Thyroid gland (tissue), 4 donors: ENCODE data around the gene CA4.

Experiments
- POLR2A ChIP-seq, 2 donors: fragments of 450-650 bp; IDR thresholded peaks; one replicate each; pipeline ENCODE4 v1.6.1; 2017; ENCODE audit warnings: antibody characterized with exemption in 2 of 2, mild to moderate bottlenecking in 2 of 2, moderate library complexity in 1 of 2
- TF ChIP-seq, protein P1 (sequence below), 6 experiments: fragments of 200-600 bp in 3 of 6; fragments of 450-650 bp in 3 of 6; sonication (generic) in 3 of 6; IDR thresholded peaks; one replicate each; pipeline ENCODE4 v1.5.1; 2016 to 2019; ENCODE audit warnings: antibody characterized with exemption in 6 of 6, mild to moderate bottlenecking in 2 of 6, inconsistent platforms in 1 of 6, moderate library complexity in 1 of 6

DNA sequence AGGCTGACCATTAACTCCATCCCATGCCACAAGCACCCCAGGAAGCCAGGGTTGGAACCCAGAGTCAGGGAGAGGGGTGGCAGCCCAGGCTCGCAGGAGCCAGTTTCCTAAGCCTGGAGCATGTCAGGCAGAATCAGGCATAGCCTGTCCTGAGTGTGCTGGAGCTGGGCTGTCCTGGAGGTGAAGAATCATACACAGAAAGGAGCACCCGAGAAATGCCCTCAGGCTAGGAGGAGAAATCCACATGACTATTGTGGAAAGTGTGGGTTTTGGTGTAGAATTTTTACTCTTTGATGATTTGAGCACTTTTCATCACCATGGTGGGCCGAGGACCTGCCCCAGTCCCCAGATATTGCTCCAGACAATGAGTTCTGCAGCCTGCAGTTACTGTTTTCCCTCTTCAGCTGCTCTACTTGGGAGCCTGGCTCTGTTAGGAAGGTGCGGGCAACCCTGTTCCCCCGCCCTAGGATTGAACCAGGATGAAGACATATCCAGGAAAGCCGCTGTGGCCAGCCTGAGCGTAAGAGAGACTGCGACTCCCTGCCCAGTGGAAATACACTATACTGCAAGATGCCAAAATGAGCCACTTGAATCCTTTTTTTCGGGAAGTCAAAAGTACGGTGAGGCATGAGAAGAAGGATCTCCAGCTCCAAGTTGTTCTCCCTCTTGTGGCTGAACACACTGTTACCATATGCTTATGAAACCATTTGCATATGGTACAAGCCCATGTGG is 42.1 kb upstream of the CA4 start:
- TF ChIP-seq, protein P1, sequence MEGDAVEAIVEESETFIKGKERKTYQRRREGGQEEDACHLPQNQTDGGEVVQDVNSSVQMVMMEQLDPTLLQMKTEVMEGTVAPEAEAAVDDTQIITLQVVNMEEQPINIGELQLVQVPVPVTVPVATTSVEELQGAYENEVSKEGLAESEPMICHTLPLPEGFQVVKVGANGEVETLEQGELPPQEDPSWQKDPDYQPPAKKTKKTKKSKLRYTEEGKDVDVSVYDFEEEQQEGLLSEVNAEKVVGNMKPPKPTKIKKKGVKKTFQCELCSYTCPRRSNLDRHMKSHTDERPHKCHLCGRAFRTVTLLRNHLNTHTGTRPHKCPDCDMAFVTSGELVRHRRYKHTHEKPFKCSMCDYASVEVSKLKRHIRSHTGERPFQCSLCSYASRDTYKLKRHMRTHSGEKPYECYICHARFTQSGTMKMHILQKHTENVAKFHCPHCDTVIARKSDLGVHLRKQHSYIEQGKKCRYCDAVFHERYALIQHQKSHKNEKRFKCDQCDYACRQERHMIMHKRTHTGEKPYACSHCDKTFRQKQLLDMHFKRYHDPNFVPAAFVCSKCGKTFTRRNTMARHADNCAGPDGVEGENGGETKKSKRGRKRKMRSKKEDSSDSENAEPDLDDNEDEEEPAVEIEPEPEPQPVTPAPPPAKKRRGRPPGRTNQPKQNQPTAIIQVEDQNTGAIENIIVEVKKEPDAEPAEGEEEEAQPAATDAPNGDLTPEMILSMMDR (IDR thresholded peaks at IDR 0.05), result no peak
- TF ChIP-seq POLR2A (IDR thresholded peaks at IDR 0.05), result no peak
